Activated gamma-delta T cell (primary cell): ENCODE data around the gene MIEF1.
"Not testable (repeated sequence)": the region's sequence is repeated elsewhere in the genome, so short reads cannot be mapped to it uniquely, and the experiment has no call there.

Source experiments
- DNase-seq: peaks from one replicate; lab custom pipeline; 2025; lab: John Stamatoyannopoulos, UW

MIEF1 gene

DNA sequence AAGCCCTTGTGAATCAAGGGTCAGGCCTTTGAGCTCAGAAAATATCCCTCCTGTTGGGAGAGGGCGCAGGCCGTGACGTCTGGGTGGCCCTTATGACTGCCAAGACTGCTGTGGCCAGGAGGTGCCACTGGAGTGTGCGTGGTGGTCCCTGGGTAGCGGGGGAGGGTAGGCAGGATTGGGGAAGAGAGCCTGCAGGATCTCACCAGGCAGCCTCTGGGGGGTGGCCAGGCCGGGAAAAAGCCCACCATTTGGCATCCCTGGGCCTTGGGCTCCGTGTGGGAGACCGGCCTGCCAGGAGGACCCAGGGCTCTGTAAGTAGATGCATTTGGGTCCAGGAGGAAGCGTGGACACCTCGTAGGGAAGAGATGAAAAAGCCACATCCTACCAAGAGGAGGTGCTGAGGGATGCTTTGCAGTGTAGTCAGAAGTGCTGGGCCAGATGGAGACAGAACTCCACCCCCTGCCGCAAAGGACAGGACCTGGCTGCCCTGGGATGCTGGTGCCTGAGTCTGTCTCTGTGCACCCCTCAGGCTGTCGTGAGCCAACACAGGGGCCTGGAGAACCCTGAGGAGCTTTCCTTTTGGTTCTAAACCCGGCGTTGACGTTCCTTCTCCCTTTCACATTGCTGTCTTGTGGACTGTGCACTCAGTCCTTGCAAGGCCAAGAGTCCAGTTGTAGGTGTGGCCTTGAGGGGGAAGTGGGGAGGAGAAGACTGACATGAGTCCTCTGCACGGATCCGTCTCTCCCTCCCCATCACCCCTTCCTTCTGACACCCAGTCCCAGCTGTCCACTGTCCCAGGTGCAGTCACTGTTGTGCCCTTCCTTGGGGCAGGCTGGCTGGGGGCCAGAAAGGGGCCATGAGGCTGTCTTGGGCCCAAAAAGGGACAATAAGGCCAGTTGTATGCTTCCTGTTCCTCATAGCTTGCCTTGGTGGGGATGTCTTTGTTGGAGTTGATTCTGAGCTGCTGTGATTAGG lies 12.7 kb upstream of the MIEF1 start:
- DNase-seq: no peak

GRCh38 chr22:39490135-39490798 lies 11.8 kb upstream of the MIEF1 start:
- no peak for DNase-seq

- no peak for DNase-seq
Measured at GRCh38 chr22:39490966-39491680, 11.0 kb upstream of the MIEF1 start.

DNA sequence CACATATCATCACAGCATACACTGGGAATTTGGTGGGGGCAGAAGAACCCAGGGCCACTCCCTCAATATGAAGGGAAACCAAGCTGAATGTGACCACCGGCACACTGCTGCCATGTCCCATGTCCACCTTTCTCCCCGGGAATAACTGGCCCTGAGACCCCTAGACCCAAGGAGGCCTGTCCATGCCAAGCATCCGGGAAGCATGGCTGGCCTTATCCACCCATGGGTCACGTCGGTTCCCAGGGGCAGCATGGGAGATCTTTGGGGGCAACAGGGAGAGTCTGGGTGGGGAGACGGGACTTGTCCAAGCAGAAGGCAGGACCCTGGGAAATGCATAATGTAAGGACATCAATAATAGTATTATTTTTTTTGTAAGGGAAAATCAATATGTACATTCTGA lies 10.4 kb upstream of the MIEF1 start:
- no peak for DNase-seq

GRCh38 chr22:39492186-39492585 lies 9.9 kb upstream of the MIEF1 start:
- no peak for DNase-seq

GRCh38 chr22:39493759-39494158 lies 8.3 kb upstream of the MIEF1 start:
- no peak for DNase-seq

GRCh38 chr22:39494471-39495120 lies 7.5 kb upstream of the MIEF1 start:
- DNase-seq: no peak

GRCh38 chr22:39496131-39496838 lies 5.8 kb upstream of the MIEF1 start:
- DNase-seq: no peak

DNA sequence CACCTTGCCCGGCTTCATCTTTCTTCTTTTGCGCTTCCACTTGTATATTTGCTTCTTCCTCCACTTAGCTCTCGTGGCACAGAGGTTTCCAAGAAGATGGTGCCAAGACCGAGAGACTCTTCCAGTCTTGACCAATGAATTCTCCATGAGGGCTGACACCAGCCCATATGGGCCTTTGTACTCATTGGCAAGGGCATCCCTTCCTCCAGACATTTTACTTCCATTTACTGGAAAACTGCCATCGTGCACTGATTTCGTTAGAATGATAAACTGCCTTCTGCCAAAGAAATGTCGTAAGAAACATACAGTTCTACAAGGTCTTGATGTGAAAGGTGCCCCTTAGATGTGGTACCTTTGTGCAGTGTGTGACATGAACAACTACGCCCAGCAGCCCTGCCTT lies 4.7 kb upstream of the MIEF1 start:
- no peak for DNase-seq

- no peak for DNase-seq
Measured at GRCh38 chr22:39498368-39498767, 3.7 kb upstream of the MIEF1 start.

DNA sequence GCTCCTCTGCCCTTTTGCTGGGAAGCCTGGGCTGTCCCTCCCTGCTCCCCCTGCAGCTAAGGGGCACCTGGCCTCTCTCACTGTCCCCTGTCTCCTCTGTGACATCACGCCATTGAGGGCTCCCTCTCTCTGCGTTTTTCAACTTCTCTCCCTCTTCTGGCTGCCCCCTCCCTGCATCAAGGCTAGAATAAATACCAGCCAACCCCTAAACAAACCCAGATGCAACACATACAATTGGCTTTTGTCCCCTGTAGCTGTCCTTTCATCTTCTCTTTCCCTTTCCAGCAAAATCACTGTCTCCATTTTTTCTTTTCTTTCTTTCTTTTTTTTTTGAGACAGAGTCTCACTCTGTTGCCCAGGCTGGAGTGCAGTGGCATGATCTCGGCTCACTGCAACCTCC lies 3.3 kb upstream of the MIEF1 start:
- DNase-seq: no peak

- DNase-seq: no peak
Measured at GRCh38 chr22:39500101-39500500, 2.0 kb upstream of the MIEF1 start.

DNA sequence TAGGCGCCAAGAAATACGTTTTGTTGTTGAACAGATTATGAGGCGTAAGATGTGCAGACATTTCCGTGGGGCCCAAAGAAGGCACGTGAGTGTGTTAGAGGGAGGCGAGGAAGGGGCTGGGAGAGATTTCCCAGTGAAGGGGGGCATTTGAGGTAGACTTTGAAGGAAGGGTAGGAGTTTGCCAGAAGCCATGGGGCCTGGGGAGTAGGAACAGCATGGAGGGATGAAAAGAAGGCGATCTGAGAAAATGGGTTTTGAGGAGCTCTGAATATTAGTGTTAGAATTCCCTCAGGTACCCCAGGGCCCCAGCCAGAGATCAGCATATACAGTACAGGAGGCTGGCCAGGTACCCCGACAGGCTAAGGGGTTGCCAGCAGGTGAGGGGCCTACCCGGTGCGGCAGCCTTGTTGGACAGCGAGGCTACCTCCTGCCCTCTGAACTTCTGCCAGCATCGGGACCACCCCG lies 414 bp upstream of the MIEF1 start:
- DNase-seq: no peak

DNA sequence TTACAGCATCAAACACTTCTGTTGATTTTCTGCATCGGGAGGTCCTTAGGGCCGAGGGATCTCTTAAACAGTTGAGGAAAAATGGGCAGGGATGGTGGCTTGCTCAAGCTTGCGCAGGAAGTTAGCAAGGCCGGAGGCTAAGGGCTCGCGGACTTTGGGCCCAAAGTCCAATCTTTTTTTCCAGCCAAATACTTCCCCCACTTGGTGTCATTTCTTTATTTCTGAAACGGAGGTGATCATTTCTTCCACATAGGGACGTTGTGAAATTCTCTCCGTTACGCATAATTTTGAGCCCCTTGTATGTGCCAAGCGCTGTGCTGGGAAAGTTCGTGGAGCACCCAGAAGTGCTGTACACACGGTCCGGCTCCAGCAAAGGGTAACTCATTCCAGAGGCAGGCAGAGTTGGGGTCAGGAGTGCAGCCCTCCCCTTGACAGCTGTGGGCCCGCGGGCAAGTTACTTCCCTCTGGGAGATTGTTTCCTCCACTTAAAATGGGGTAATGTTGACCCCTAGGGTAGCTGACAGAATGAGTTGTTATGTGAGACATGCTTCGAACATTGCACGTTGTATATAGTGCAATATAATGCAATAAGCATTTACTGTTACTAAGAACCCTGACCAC lies 809 bp downstream of the MIEF1 start:
- no peak for DNase-seq

DNA sequence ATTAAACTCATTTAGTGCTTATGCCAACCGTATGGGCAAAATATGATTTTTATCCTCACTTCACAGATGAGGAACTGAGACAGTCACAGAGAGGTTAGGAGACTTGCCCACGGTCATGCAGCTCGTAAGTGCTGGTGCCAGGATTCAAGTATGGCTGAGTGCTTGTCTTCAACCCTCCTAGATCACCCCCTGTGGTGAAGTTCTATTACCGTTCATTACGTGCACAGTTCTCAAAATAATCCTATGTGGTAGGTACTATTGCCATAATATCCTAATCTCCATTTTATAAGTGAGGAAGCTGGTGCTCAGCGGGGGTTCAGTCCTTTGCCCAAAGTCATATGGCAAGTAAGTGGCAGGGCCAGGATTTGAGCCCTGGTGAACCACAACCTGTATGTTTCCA lies 1.5 kb downstream of the MIEF1 start:
- DNase-seq: no peak

- DNase-seq: no peak
Measured at GRCh38 chr22:39504071-39504470, 2.0 kb downstream of the MIEF1 start.

GRCh38 chr22:39507021-39507420 lies 4.9 kb downstream of the MIEF1 start:
- not testable (repeated sequence) for DNase-seq

- DNase-seq: no peak
Measured at GRCh38 chr22:39508393-39508792, 6.3 kb downstream of the MIEF1 start.

GRCh38 chr22:39510529-39511149 lies 8.5 kb downstream of the MIEF1 start:
- no peak for DNase-seq

DNA sequence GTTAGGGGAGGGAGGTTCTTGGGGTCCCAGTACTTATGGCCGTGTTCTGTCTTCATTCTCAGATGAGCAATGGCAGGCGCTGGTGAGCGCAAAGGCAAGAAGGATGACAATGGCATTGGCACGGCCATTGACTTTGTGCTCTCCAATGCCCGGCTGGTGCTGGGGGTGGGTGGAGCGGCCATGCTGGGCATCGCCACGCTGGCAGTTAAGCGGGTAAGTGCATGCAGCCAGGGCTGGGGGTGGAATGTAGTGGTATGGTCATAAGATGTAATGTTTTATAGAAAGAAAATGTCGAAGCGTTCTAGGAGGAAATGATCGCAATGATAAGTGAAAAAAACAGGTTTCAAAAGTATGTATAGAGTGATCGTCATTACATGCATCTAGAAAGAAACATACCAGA lies 9.1 kb downstream of the MIEF1 start:
- DNase-seq: no peak
